ENCODE results near the gene MORF4L1.
"Not testable (repeated sequence)": the region's sequence is repeated elsewhere in the genome, so short reads cannot be mapped to it uniquely, and the experiment has no call there.

GRCh38 chr15:78928176-78928575 lies 55.5 kb downstream of the MORF4L1 start:
- not testable (repeated sequence) for TF ChIP-seq CTCF, POLR2A, POLR2AphosphoS5 (IDR thresholded peaks at IDR 0.05)

All from prostate gland (tissue), 2 donors.